NCI-H69 (cell line): ENCODE data around the gene PC.
A peak's percentile ranks its signal among the peaks of the same experiment; 100 is the strongest.

Experiments used
- DNase-seq: peaks from one replicate; lab custom pipeline; 2025; lab: John Stamatoyannopoulos, UW

PC gene

DNA sequence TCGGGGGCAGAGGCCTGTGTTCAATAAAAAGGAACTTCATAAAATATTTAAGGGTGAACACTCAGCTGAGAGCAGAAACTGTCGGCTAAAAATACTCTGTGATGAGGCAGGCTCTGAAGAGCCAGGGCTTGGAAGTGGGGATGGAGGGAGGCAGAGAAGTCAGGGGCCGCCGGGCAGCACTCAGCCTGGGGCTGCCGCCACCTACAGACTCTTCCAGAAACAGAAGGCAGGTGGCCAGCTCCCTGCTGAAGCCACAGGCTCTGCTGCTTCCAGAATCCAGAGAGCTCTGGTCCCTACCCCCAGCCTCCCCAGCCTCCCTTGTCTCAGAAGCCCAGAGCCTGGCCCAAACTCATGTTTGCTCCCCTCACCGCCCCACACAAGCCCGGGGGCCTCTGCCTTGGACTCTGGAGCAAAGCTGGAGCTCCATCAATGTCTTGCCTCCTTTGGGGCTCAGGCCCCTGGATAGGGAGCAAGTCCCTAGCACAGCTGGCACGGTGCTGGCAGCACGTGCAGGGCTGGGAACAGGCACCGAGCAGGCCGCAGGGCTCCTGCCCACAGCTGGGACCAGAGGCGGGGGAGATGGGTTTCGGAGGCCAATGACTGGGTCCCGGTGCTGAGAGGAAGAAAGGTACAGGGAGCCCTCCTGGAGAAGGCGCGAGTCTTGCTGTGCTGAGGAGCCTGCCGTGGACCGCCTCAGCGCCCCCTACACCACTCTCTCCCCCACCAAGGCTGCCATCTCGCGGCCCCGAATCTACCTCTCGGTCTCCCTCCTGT lies 93.1 kb downstream of the PC start:
- DNase-seq: no peak

DNA sequence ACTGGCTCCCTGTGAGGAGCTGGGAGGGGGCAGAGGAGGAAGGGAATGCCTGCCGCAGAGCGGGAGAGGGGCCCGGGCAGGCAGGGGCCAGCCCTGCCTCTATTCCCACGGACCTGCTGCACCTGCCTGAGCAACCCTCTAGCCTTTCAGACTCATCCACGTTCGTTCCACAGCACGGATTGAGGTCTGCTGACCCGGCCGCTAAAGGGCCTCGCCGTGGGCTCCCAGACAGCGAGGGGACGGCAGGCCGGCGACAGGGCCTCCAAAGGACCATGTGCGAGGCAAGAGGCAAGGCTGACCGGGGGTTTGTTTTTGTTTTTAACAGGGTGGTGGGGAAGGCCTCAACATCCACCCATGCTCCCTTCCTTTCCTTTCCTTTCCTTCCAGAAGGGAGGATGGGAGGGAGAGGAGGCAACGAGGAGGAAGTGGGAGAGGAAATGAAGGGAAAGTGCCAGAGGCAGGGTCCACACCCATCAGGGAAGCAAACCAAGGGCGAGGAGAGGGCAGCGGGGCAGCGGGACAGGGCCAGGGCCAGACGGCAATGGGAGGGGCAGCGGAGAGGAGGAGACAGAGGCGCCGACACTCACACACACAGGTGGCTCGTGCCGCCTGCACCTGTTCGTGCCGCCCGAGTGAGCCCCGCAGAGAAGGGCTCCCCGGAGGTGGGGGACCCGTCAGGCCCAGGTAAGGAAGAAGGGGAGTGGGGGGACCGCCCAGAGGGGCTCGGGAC lies 93.8 kb downstream of the PC start:
- peak; percentile 42 for DNase-seq

DNA sequence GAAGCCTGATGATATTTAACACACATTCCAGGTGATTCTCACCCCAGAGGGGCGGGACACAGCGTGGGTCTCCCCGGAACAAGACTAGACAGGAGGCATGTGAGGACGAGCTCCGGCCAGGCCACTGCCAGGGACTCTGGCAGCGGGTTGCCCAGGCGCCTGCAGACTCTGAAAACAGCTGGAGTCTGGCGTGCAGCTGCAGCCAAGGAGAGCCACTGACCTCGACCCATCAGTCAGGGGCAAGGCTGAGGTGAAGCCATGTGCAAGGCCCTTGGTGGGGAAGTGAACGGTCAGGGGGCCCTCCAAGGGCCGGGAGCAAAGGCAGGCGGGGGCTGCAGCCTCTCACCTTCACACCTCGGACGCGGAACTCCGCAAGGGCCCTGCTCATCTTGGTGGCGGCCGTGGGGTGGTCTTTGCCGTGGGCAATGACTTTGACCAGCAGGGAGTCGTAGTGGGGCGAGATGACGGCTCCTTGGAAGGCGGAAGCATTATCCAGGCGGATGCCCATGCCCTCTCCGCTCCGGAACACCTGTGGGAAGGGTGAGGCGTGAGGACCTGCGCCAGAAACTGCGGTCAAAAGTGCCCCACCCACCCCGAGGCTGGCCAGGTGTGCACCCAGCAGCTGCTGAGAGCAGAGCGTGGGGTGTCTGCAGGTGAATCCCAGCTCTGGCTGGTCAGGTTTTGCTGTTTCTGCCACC lies 94.6 kb downstream of the PC start:
- DNase-seq: no peak

- no peak for DNase-seq
Measured at GRCh38 chr11:66862559-66863037, 95.6 kb downstream of the PC start.

DNA sequence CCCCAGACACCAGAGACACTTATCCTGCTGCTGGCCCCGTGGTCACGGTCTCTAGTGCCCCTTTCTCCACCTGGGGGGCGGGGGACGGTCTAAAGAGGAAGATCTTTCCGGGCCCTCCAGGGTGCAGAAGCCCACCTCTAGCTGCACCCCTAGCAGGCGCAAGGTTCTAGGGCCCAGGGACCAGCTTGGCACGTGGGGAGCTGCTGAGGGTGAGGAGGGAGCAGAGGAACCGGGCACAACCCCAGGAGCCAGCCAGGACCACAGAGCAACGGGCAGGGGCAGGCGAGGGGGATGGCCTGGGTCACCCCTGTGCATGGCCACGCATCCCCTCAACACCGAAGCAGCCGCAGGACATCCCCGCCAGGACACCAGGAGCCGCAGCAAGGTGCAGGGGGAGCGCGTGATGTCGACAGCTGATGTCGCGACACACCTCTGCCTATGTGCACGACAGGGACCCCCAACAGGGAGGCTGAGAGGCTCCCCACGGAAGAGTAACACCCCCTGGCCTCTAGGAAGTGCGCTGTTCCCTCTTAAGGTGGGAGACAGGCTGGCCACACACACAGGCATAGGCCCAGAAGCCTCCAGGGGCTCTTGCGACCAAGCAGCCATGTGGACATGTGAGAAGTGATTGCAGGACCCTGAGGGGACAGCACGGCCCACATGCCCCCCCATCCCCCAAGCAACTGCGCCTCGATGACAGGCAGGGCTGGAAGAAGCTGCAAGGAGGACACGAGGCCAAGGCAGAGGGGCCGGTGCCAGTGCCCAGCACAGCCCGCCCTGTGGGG lies 96.2 kb downstream of the PC start:
- DNase-seq: no peak

GRCh38 chr11:66861038-66861773 lies 97.0 kb downstream of the PC start:
- DNase-seq: no peak

DNA sequence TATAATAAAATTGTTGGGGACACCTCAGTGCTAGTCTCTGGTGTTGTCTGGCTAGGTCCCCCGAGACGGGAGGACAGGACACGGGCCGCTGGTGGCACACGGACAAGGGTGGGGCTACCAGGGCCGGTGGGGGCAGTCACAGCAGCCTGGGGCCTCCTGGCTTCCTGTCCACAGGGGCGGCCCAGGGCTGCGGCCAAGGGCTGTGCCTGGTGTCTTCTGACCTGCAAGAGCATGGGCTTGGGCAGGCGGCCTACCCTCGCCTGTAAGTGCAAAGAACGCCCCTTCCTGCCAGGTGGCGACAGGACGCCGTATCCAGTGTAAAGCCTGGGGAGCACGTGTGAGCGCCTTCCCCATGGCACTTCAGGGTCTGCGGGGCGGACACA lies 97.7 kb downstream of the PC start:
- DNase-seq: no peak

GRCh38 chr11:66859686-66860448 lies 98.3 kb downstream of the PC start:
- no peak for DNase-seq

GRCh38 chr11:66858939-66859685 lies 99.1 kb downstream of the PC start:
- DNase-seq: no peak

GRCh38 chr11:66858186-66858938 lies 99.8 kb downstream of the PC start:
- DNase-seq: no peak

DNA sequence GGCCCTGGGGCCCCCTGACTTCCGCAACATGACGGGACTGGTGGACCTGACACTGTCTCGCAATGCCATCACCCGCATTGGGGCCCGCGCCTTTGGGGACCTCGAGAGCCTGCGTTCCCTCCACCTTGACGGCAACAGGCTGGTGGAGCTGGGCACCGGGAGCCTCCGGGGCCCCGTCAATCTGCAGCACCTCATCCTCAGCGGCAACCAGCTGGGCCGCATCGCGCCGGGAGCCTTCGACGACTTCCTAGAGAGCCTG lies 100.3 kb downstream of the PC start:
- no peak for DNase-seq

DNA sequence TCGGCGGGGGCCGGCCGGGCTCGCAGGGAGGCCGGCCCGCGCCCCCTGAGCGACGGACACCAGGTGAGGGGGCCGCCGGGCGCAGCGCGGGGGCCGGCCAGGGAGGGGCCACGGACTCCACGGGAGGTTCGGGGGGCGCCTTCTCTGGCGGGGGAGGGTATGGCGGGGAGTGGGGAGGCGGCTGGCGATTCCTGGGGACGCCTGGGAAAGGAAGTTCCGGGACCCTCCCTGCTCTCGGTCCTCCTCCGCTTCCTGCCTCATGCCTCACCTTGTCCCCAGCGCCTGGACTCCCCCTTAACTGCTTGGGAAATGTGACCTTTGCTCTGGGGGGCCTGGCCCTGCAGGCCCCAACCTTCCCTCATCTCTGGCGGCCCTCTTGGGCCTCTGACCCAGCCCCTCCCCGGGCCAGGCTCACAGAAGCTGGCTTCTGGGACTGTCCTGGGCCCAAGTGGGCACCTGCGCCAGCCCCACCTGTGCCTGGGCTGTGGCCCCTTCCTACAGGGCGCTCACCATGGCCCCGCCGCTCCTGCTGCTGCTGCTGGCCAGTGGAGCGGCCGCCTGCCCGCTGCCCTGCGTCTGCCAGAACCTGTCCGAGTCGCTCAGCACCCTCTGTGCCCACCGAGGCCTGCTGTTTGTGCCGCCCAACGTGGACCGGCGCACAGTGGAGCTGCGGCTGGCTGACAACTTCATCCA lies 100.8 kb downstream of the PC start:
- peak; percentile 59 for DNase-seq

DNA sequence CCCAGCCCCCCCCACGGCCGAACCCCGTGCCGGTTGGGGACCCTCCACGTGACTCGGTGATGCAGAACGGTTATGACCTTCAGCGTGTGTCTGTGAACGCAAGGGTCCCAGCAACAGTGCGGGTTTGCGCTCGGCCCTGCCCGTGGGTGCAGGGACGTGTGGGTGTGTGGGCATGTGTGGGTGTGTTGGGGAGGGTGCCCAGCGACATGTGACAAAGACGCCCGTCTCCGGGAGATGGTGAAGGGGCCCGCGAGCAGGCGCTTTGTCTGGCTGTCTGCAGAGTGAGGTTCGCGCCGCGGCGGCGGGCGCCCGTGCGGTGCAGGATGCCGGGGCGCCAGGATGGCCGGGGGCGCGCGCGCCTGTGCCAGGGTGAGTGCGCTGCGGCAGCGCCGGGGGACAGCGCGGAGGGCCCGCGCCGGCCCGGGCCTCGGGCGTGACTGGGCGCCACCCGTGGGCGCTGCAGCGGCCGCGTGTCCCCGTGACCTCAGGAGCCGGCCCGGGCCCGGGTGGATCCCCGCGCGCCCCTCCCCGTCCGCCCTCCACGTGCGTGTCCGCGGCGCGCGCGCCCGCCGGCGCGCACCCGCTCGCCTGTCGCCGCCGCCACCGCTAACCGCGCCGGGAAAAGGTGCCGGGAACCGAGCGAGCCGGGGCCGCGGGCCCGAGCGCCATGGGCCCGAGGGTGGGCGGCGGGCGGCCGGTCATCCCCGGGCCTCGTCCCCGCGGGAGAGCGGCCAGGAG lies 101.5 kb downstream of the PC start, which contains the start of gene LRFN4:
Gene LRFN4 (plus strand): TSS at position 569 of the 738 bp plus-strand sequence. CDS start 681 bp downstream, outside the sequence.
- DNase-seq: peak; percentile 91

- peak; percentile 99 for DNase-seq
Measured at GRCh38 chr11:66855574-66856495, 102.3 kb downstream of the PC start.

DNA sequence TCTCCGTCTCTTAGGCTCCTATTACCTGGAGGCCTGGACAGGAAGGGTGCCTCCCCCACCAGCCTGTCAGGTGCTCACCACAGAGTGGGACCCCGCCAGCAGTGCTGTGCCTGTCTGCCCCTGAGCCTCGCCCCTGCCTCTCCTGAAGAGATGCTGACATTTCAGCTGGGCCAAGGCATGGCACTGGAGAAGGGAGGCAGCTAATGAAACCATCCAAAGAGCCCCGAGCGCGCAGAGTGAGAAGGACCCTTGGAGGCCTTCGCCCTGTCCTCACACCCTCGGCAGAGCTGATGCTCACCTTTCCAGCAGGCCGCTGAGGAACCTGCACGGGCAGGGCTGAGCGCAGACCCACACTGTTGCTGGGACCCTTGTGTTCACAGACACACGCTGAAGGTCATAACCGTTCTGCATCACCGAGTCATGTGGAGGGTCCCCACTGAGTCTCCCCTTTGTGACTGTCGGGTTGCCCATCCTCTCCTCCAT lies 103.4 kb downstream of the PC start:
- DNase-seq: no peak

DNA sequence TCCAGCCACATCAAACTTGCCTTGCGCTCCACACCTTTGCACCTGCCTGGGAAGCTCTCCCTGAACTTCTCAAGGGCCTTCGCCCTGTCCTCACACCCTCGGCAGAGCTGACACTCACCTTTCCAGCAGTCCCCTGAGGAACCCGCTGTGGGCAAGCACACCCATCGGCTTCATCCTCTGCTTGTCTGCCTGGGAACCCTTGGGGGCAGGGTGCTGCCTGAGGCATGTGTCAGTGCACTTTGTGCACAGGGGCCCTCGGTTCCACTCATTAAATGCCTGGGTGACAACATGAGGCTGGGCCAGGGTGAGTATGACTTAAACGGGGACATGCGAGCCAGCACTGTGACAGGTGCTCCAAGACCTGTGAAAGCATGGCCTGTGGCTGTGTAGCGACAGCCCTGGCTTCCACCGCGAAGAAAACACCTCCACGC lies 103.9 kb downstream of the PC start:
- DNase-seq: no peak
